ENCODE measurements around the gene ABTB2. TPM values are rescaled to one million over a fixed set of nuclear protein-coding genes. Genes with fewer than 3 reads are reported as not detected.

ABTB2 gene
- total RNA-seq, 1 experiment from 2014 or later = 5.5 TPM

DNA sequence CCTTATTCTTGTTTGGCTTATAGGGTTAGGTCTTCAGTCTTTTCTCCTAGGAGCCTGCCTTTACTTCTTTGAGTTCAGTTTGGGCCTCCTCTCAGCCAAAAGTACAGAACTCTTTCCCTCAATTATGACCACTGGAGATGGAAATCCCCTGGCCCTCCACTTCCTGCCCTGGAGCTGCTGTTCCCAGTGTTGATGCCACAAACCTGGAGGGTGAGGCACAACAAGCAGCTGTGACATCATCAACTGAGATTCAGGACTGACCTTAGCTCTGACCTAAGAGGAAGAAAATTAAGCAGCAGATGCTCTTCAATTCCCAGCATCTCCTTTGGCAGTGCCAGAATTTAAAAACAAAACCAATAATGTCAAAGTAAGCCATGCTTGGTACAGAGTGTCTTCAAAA, 3.0 kb downstream of the ABTB2 start:
- peaks cover 25% of the 10 kb centered on the region for H3K23me2 ChIP-seq (ENCODE audit: insufficient read length, low read depth, low read length, poor library complexity, severe bottlenecking)
- no peak overlapping the region for H3K23ac ChIP-seq (ENCODE audit: insufficient read length, low read depth, low read length)
- H2BK5ac ChIP-seq (ENCODE audit: insufficient read length, low read length) = no peak overlapping the region
- H3K4me1 Mint-ChIP-seq = peaks cover 17 to 29% of the 10 kb centered on the region in 2 experiments
- no peak overlapping the region for H3K4me2 ChIP-seq (ENCODE audit: insufficient read depth, insufficient read length, low read length)
- H3T11ph ChIP-seq (ENCODE audit: low read length) = no peak overlapping the region
- H3K27me3 Mint-ChIP-seq (ENCODE audit: low read depth) = peaks cover 38% of the 10 kb centered on the region
- no peak overlapping the region for H3K56ac ChIP-seq (ENCODE audit: insufficient read length, low read depth, low read length)
- no peaks in the 10 kb centered on the region for H4K20me1 ChIP-seq (ENCODE audit: control insufficient read depth, insufficient read depth, insufficient read length)
- H4K91ac ChIP-seq (ENCODE audit: insufficient read length, low read depth, low read length) = no peak overlapping the region
- no peak overlapping the region for H3K14ac ChIP-seq (ENCODE audit: insufficient read depth, low read length)
- no peak overlapping the region for H3K4ac ChIP-seq (ENCODE audit: low read depth, low read length)
- H2AK5ac ChIP-seq (ENCODE audit: insufficient read length, low read length) = no peak overlapping the region
- DNase-seq = no peak
- no peaks in the 10 kb centered on the region for H3K9me3 Mint-ChIP-seq
- H3K27me3 ChIP-seq (ENCODE audit: insufficient read depth, low read length) = peaks cover 13% of the 10 kb centered on the region; the same call in 1 of the 2 replicates
- no peak overlapping the region for H2BK15ac ChIP-seq (ENCODE audit: low read depth, low read length)
- no peak overlapping the region for H4K5ac ChIP-seq (ENCODE audit: insufficient read length, low read depth, low read length)
- no peak overlapping the region; a peak in 2 of 5 replicates for H3K4me3 Mint-ChIP-seq
- H3K18ac ChIP-seq (ENCODE audit: insufficient read length, low read depth, low read length) = no peak overlapping the region
- no peak overlapping the region for H2BK120ac ChIP-seq (ENCODE audit: low read depth, low read length, poor library complexity, severe bottlenecking)
- 0 out of 2 replicates have a peak, but pooled peaks cover 2% of the 10 kb centered on the region for H3K79me2 ChIP-seq (ENCODE audit: insufficient read depth, low read length)
- H4K8ac ChIP-seq (replicated peaks; ENCODE audit: insufficient read length, low read depth, low read length) = no peak overlapping the region
- no peak overlapping the region for H2BK20ac ChIP-seq (ENCODE audit: low read depth, low read length, poor library complexity, severe bottlenecking)
- no peaks in the 10 kb centered on the region for H3K36me3 Mint-ChIP-seq (ENCODE audit: insufficient read depth in 1 of 3, low read depth in 3 of 3)
- no peaks in the 10 kb centered on the region for H3K9me3 ChIP-seq (ENCODE audit: control insufficient read depth, low read depth, low read length)
- H3K27ac ChIP-seq (ENCODE audit: insufficient read length, low read depth, low read length) = no peak overlapping the region
- TF ChIP-seq, protein P1, sequence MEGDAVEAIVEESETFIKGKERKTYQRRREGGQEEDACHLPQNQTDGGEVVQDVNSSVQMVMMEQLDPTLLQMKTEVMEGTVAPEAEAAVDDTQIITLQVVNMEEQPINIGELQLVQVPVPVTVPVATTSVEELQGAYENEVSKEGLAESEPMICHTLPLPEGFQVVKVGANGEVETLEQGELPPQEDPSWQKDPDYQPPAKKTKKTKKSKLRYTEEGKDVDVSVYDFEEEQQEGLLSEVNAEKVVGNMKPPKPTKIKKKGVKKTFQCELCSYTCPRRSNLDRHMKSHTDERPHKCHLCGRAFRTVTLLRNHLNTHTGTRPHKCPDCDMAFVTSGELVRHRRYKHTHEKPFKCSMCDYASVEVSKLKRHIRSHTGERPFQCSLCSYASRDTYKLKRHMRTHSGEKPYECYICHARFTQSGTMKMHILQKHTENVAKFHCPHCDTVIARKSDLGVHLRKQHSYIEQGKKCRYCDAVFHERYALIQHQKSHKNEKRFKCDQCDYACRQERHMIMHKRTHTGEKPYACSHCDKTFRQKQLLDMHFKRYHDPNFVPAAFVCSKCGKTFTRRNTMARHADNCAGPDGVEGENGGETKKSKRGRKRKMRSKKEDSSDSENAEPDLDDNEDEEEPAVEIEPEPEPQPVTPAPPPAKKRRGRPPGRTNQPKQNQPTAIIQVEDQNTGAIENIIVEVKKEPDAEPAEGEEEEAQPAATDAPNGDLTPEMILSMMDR (conservative IDR thresholded peaks at IDR 0.05) = no peak
- no peaks in the 10 kb centered on the region for H3K79me1 ChIP-seq (ENCODE audit: insufficient read depth, low read depth, low read length, poor library complexity, severe bottlenecking)
- H3K4me1 ChIP-seq (ENCODE audit: insufficient read depth, low read length) = peaks cover 2% of the 10 kb centered on the region; the same call in 1 of the 2 replicates
- H2BK12ac ChIP-seq (ENCODE audit: insufficient read length, low read depth, low read length) = no peak overlapping the region
- no peak overlapping the region for H3K9ac ChIP-seq (ENCODE audit: extremely low read depth, insufficient read length, low read length)
- H2AFZ ChIP-seq (ENCODE audit: low read length) = no peak overlapping the region
- H3K27ac Mint-ChIP-seq = no peak overlapping the region
